NCI-H69 (cell line): ENCODE data around the gene ARHGAP26.
A peak's percentile ranks its signal among the peaks of the same experiment; 100 is the strongest.

Experiments
- DNase-seq: peaks from one replicate; lab custom pipeline; 2025; lab: John Stamatoyannopoulos, UW

Gene ARHGAP26, protein sequence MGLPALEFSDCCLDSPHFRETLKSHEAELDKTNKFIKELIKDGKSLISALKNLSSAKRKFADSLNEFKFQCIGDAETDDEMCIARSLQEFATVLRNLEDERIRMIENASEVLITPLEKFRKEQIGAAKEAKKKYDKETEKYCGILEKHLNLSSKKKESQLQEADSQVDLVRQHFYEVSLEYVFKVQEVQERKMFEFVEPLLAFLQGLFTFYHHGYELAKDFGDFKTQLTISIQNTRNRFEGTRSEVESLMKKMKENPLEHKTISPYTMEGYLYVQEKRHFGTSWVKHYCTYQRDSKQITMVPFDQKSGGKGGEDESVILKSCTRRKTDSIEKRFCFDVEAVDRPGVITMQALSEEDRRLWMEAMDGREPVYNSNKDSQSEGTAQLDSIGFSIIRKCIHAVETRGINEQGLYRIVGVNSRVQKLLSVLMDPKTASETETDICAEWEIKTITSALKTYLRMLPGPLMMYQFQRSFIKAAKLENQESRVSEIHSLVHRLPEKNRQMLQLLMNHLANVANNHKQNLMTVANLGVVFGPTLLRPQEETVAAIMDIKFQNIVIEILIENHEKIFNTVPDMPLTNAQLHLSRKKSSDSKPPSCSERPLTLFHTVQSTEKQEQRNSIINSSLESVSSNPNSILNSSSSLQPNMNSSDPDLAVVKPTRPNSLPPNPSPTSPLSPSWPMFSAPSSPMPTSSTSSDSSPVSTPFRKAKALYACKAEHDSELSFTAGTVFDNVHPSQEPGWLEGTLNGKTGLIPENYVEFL

DNA sequence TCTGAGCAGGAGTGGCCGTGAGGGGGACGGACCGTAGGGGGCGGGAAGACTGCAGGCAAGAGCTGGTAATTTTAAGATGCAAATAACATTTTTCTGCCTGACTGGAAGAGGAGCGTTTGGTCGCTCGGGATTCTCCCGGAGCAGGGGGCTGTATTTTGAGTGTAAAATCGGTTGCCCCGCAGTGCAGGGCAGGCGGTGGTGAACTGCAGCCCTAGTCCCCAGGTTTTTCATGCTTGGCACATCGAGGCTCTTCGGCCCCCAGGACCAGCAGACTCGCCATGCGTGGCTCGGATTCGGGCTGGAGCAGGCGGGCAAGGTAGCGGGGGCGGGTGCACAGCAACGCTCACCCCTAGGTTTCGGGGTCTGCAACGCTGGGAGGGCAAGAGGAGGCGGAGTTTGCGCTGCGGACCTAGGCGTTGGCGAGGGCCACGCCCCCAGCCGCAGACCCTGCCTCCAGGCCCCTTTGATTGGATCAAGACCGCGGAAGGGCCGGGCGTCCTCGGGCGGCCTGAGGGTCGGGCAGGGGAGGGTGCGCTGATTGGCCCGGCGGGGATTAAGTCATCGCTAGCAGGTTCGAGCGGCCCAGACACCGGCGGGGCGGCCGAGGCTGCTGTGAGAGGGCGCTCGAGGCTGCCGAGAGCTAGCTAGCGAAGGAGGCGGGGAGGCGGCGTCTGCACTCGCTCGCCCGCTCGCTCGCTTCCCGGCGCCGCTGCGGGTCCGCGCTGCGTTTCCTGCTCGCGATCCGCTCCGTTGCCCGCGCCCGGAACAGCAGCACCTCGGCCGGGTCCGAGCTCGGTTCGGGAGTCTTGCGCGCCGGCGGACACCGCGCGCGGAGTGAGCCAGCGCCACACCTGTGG lies at the start of gene ARHGAP26:
Gene ARHGAP26, plus strand, starts transcription at position 585 of the 857 bp plus-strand sequence. CDS start 385 bp downstream, outside the sequence.
- peak; percentile 99 for DNase-seq

GRCh38 chr5:142720641-142721271 lies 49.4 kb upstream of the ARHGAP26 start:
- DNase-seq, result peak; percentile 95

DNA sequence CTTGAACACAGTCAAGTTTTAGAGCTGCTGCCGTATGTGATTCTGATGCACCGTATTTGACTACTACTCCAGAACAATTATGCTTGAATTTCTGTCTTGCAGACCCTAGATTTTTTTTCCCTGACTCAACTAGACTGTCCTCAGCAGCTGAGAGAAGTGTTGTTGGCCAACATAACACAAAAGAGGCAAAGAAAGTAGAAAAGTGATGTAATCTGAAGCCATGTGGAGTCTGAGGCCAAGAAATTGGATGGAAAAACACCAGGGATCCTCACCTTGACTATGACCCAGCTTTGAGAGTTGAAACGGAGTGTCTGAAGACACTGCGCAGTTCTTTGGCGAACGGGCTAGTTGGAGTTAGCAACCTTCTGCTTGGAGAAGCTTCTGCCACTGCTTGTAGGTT lies 48.0 kb upstream of the ARHGAP26 start:
- DNase-seq, result no peak

- no peak for DNase-seq
Measured at GRCh38 chr5:142722896-142723295, 47.3 kb upstream of the ARHGAP26 start.

DNA sequence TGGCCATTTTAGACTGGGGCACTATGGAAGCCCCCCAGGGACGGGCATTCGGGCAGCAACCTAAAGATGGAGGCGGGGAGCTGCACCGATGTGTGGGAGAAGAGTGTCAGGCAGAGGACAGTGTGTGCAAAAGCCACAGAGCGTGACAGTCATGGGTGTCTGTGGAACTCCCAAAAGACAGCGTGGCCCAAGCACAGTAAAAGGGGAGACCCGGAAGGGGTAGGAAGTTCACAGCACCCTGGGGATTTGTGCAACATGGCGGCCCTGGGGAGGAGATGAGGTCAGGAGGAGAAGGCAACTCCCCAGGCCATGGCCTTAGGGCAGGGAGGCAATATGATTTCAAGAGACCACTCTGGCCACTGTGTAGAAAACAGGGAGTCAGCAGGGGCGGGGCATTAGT lies 45.4 kb upstream of the ARHGAP26 start:
- DNase-seq, result no peak

- DNase-seq, result no peak
Measured at GRCh38 chr5:142725231-142726187, 44.7 kb upstream of the ARHGAP26 start.

- no peak for DNase-seq
Measured at GRCh38 chr5:142726188-142726731, 43.9 kb upstream of the ARHGAP26 start.

- DNase-seq, result no peak
Measured at GRCh38 chr5:142727735-142728047, 42.5 kb upstream of the ARHGAP26 start.

DNA sequence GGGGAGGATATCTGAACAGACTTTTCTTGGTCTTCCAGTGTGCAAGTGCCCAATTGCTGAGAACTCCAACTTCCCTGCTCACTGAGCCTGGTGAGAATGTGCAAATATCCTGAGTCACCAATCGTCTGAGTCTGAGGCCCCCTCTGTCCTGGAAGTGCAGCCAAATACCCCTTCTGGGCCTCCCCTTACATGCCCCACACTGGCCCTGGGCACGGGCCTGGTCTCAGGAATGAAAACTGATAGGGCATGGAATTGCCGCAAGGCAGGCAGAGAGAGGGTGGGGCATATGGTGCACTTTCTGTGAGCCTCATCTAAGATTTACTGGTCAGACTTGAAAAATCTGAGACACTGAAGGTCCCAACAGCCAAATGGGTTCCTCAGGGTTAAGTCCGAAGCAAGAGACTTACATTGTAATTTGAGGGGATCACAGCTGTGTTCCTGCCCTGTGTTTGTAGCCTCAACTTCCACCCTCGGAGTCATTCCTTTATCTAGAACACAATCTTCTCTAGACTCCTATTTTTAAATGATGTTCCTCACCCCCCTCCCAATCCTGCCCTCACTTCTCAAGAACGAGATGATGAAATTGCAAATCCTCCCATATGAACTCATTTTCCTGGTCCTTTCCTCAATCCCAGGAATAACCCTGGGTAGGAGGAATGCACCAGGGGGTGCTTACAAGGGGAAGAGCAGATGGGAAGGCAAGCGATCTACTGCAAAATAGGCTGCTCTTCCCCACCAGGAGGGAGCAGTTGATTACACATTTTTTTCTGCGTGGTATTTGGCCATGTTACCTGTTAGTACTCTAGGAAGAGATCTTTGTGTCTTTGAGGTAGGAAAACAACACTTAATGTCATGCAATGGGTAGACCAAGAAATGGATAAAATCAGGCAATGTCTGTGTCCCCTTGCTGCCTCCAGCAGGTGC lies 34.6 kb upstream of the ARHGAP26 start:
- DNase-seq, result no peak

DNA sequence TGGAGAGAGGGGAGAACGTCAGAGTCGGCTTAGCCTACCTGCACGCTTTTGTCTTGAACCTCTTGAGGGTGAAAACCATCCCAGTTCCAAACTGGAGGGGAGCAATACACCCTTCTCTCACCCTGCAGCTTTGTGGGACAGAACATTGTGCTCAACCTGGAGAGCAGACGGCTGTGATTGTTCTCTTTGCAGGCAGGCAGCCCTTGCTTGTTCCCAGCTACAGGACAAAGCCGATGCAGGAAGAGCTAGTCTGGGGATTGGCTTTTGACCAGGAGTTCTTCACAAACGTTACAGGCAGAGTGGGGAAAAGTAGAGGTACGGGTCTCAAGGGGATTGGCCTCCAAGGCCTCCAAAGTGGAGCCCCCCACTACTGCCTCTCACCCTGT lies 33.9 kb upstream of the ARHGAP26 start:
- no peak for DNase-seq

- DNase-seq, result no peak
Measured at GRCh38 chr5:142737179-142737578, 33.0 kb upstream of the ARHGAP26 start.

GRCh38 chr5:142740474-142741242 lies 29.5 kb upstream of the ARHGAP26 start:
- no peak for DNase-seq

- DNase-seq, result peak; percentile 42
Measured at GRCh38 chr5:142743592-142744441, 26.4 kb upstream of the ARHGAP26 start.

DNA sequence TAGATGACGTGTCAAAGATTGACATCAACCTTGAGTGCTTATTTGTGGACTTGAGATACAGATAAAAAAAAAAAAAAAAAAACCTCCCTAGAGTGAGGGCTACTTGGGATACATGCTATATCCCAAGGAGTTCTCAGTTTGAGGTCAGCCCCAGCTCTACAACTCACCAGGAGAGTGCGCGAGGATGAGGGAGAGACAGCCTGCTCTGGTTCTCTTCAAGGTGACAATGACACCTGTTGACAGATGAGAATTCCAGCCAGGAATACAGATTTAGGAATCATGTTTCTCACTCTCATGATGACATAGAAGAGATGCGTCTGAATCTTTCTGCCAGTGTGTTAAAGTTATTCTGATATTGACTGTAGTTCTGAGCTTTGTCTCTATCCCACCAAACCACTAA lies 24.9 kb upstream of the ARHGAP26 start:
- DNase-seq, result no peak

GRCh38 chr5:142746532-142747433 lies 23.4 kb upstream of the ARHGAP26 start:
- no peak for DNase-seq

- DNase-seq, result no peak
Measured at GRCh38 chr5:142748132-142748531, 22.0 kb upstream of the ARHGAP26 start.
